Gastrocnemius medialis (tissue), 4 donors: ENCODE measurements around the gene SERINC2. TPM values are rescaled to one million over a fixed set of nuclear protein-coding genes. Genes with fewer than 3 reads are reported as not detected.

Source experiments
- ATAC-seq, 2 donors: fragments of 150-250 bp; one replicate each; pipeline ENCODE4 v1.9.1; 2016
- DNase-seq, 2 donors: peaks; one replicate each; pipeline ENCODE4 v3.0.0-alpha.2; 2019
- H3K27ac ChIP-seq, 4 donors: fragments of 200-600 bp; sonication (generic); 1 replicate in 1 of 4; 2 replicates in 3 of 4; pipeline ENCODE4 v1.5.1; 2016 to 2018; ENCODE audit warnings: mild to moderate bottlenecking in 2 of 4, moderate library complexity in 1 of 4
- H3K27me3 ChIP-seq, 3 donors: fragments of 200-600 bp; sonication (generic) in 2 of 3; 1 replicate in 1 of 3; 2 replicates in 2 of 3; pipeline versions ENCODE4 v1.5.1 to v1.6.0; 2016 to 2019; ENCODE audit warnings: mild to moderate bottlenecking in 1 of 3, moderate library complexity in 1 of 3
- H3K36me3 ChIP-seq, 2 donors: fragments of 200-600 bp; sonication (generic) in 1 of 2; one replicate each; pipeline ENCODE4 v1.5.1; 2017 to 2018
- H3K4me1 ChIP-seq, 2 donors: fragments of 200-600 bp; sonication (generic) in 1 of 2; one replicate each; pipeline ENCODE4 v1.5.1; 2016 to 2017; ENCODE audit warnings: mild to moderate bottlenecking in 2 of 2
- H3K4me3 ChIP-seq, 4 donors: fragments of 200-600 bp; sonication (generic) in 3 of 4; 1 replicate in 1 of 4; 2 replicates in 3 of 4; pipeline ENCODE4 v1.5.1; 2016 to 2019; ENCODE audit warnings: mild to moderate bottlenecking in 2 of 4
- H3K9me3 ChIP-seq, 3 donors: fragments of 200-600 bp; sonication (generic) in 2 of 3; 1 replicate in 1 of 3; 2 replicates in 2 of 3; pipeline ENCODE4 v1.5.1; 2016 to 2019
- CTCF ChIP-seq, 5 experiments: fragments of 450-650 bp in 3 of 5; fragments of 200-600 bp in 2 of 5; sonication (generic) in 2 of 5; IDR thresholded peaks in 4 of 5; conservative IDR thresholded peaks in 1 of 5; 1 replicate in 4 of 5; 2 replicates in 1 of 5; pipeline ENCODE4 v1.5.1; 2016 to 2019; ENCODE audit warnings: antibody characterized with exemption in 5 of 5, mild to moderate bottlenecking in 3 of 5, moderate library complexity in 3 of 5
- POLR2A ChIP-seq, 2 donors: fragments of 450-650 bp; IDR thresholded peaks; one replicate each; pipeline ENCODE4 v1.6.1; 2017; ENCODE audit warnings: antibody characterized with exemption in 2 of 2, mild to moderate bottlenecking in 2 of 2, moderate library complexity in 2 of 2
- in situ Hi-C, 4 donors: fragments of 200-750 bp; cut with MboI; loops; one replicate each; pipeline versions ENCODE4 v1.15.0 to v1.8.0; 2017; ENCODE audit warnings: low sequenced_read_pairs in 4 of 4
- intact Hi-C: fragments of 100-400 bp; cut with DNase I; formaldehyde crosslinking; loops from one replicate; pipeline ENCODE4 v1.15.1; 2023; ENCODE audit warnings: low total_unique reads
- total RNA-seq, 4 donors: library from RNA; depleted of rRNA; stranded (reverse); fragments of >200 nt; gene quantifications; one replicate each; pipeline versions ENCODE4 v1.1.0 to v1.2.3, GENCODE V29; 2016

The SERINC2 gene
- total RNA-seq, 4 donors from 2014 or later = 21.2 to 53.4 (median 35.9) TPM

- in situ Hi-C loops = no loop called here
- intact Hi-C loops = no loop called here
- no peak overlapping the region for H3K27ac ChIP-seq
- ATAC-seq = no peak
- H3K27me3 ChIP-seq = no peaks in the 10 kb centered on the region
- no peak for TF ChIP-seq POLR2A (IDR thresholded peaks at IDR 0.05)
- no peak for TF ChIP-seq CTCF (IDR thresholded peaks at IDR 0.05 in 4 of 5, conservative IDR thresholded peaks at IDR 0.05 in 1 of 5)
- no peak overlapping the region for H3K4me3 ChIP-seq
- no peaks in the 10 kb centered on the region for H3K36me3 ChIP-seq
- H3K9me3 ChIP-seq = no peaks in the 10 kb centered on the region
- no peak for DNase-seq
- peaks cover 0 to 9% of the 10 kb centered on the region in 2 donors for H3K4me1 ChIP-seq
Observed at GRCh38 chr1:31444725-31445448, 31.9 kb downstream of the SERINC2 start.

- H3K4me3 ChIP-seq = no peak overlapping the region
- ATAC-seq (no peak), DNase-seq (no peak)
- H3K4me1 ChIP-seq = peaks cover 0 to 9% of the 10 kb centered on the region in 2 donors
- H3K27me3 ChIP-seq = no peaks in the 10 kb centered on the region
- H3K9me3 ChIP-seq = no peaks in the 10 kb centered on the region
- TF ChIP-seq CTCF (IDR thresholded peaks at IDR 0.05 in 4 of 5, conservative IDR thresholded peaks at IDR 0.05 in 1 of 5) = no peak
- no peak for TF ChIP-seq POLR2A (IDR thresholded peaks at IDR 0.05)
- no peak overlapping the region for H3K27ac ChIP-seq
- in situ Hi-C loops (no loop called here), intact Hi-C loops (no loop called here)
- no peaks in the 10 kb centered on the region for H3K36me3 ChIP-seq
Observed at GRCh38 chr1:31445951-31446350, 32.9 kb downstream of the SERINC2 start.

GRCh38 chr1:31447210-31447609, 34.2 kb downstream of the SERINC2 start:
- intact Hi-C loops = no loop called here
- Histone ChIP-seq H3K9me3 (no peaks in the 10 kb centered on the region), H3K4me3 (no peak overlapping the region), H3K27ac (no peak overlapping the region), H3K36me3 (no peaks in the 10 kb centered on the region), H3K4me1 (no peaks in the 10 kb centered on the region), H3K27me3 (no peaks in the 10 kb centered on the region)
- no peak for TF ChIP-seq CTCF (IDR thresholded peaks at IDR 0.05 in 4 of 5, conservative IDR thresholded peaks at IDR 0.05 in 1 of 5)
- no peak for TF ChIP-seq POLR2A (IDR thresholded peaks at IDR 0.05)
- in situ Hi-C loops = no loop called here
- no peak for ATAC-seq
- DNase-seq = no peak

- in situ Hi-C loops = no loop called here
- peaks cover 0 to 5% (median 4%) of the 10 kb centered on the region in 3 donors for H3K9me3 ChIP-seq
- H3K27ac ChIP-seq = no peak overlapping the region
- ATAC-seq (no peak), DNase-seq (no peak)
- H3K27me3 ChIP-seq = peaks cover 0 to 12% (median 0%) of the 10 kb centered on the region in 3 donors
- TF ChIP-seq CTCF (IDR thresholded peaks at IDR 0.05 in 4 of 5, conservative IDR thresholded peaks at IDR 0.05 in 1 of 5) = no peak
- TF ChIP-seq POLR2A (IDR thresholded peaks at IDR 0.05) = no peak
- intact Hi-C loops = no loop called here
- H3K36me3 ChIP-seq = no peaks in the 10 kb centered on the region
- no peaks in the 10 kb centered on the region for H3K4me1 ChIP-seq
- H3K4me3 ChIP-seq = no peak overlapping the region
Observed at GRCh38 chr1:31453384-31454079, 40.5 kb downstream of the SERINC2 start.
